Aorta (tissue), 5 donors: ENCODE data around the gene TGFB1. TPM values are rescaled to one million over a fixed set of nuclear protein-coding genes. Genes with fewer than 3 reads are reported as not detected.
A peak's percentile ranks its signal among the peaks of the same experiment; 100 is the strongest.

Experiments used
- ATAC-seq: fragments of 200-7000 bp; cut with Tn5 transposase; one replicate; pipeline ENCODE4 v1.9.1; 2022; ENCODE audit warnings: moderate library complexity; ENCODE audit not compliant: low FRiP score
- DNase-seq, 2 donors: peaks; one replicate each; pipeline ENCODE4 v3.0.0-alpha.2; 2020
- H3K27ac ChIP-seq, 2 donors: one replicate each; pipeline ENCODE4 v1.5.1; 2013; ENCODE audit warnings: low read length in 2 of 2, mild to moderate bottlenecking in 2 of 2, moderate library complexity in 2 of 2, control low read depth in 1 of 2, inconsistent platforms in 1 of 2, low read depth in 1 of 2
- H3K27me3 ChIP-seq, 2 donors: one replicate each; pipeline ENCODE4 v1.6.1; 2013; ENCODE audit warnings: control low read depth in 1 of 2, low read length in 1 of 2, mild to moderate bottlenecking in 1 of 2, moderate library complexity in 1 of 2; ENCODE audit not compliant: insufficient read depth in 2 of 2, control insufficient read depth in 1 of 2
- H3K36me3 ChIP-seq, 2 donors: one replicate each; pipeline ENCODE4 v1.6.1; 2013; ENCODE audit warnings: control low read depth in 1 of 2, low read length in 1 of 2, mild to moderate bottlenecking in 1 of 2; ENCODE audit not compliant: insufficient read depth in 2 of 2, control insufficient read depth in 1 of 2
- H3K4me1 ChIP-seq, 2 donors: one replicate each; pipeline ENCODE4 v1.6.1; 2013; ENCODE audit warnings: low read length in 2 of 2, control low read depth in 1 of 2, mild to moderate bottlenecking in 1 of 2, moderate library complexity in 1 of 2; ENCODE audit not compliant: insufficient read depth in 2 of 2, control insufficient read depth in 1 of 2
- H3K4me3 ChIP-seq, 2 donors: one replicate each; pipeline ENCODE4 v1.5.1; 2013; ENCODE audit warnings: low read length in 2 of 2, control low read depth in 1 of 2, mild to moderate bottlenecking in 1 of 2
- H3K9me3 ChIP-seq: one replicate; pipeline ENCODE4 v1.6.1; 2013; ENCODE audit warnings: mild to moderate bottlenecking, low read length; ENCODE audit not compliant: control insufficient read depth
- WGBS, 2 donors: extraction: QIAGEN DNeasy Blood & Tissue Kit; methylation state at CpG; one replicate each; pipeline ENCODE4 v1.1.7; 2013; 5-methylcytosine and 5-hydroxymethylcytosine counted together
- intact Hi-C, 2 donors: fragments of 100-400 bp; cut with DNase I; formaldehyde crosslinking; loops; one replicate each; pipeline versions ENCODE4 v1.14.2 to v1.15.0; 2022
- polyA plus RNA-seq, 2 donors: library from polyadenylated mRNA; stranded (reverse); fragments of 200-250 nt; gene quantifications; one replicate each; pipeline ENCODE4 v1.2.3, GENCODE V29; 2013
- total RNA-seq, 2 donors: library from RNA; stranded (reverse); fragmentation: NEBNext Ultra II Directional; extraction: Animal tissue kit (Norgen Biotek cat#: 25700); gene quantifications; one replicate each; pipeline ENCODE4 v1.2.1, GENCODE V29; 2021
- donor health status: healthy with polysubstance abuse.
- donor health status: Bipolar disorder and iron deficiency.
- donor health status: DM: no; HTN: no; CAD: no.
- donor health status: DM: no; HTN: no; CAD: no.
- donor health status: DM: yes; HTN: yes; CAD: no.

TGFB1 gene
- total and polyA plus RNA-seq, 4 donors, result 25.4 to 97.5 (median 69.1) TPM

DNA sequence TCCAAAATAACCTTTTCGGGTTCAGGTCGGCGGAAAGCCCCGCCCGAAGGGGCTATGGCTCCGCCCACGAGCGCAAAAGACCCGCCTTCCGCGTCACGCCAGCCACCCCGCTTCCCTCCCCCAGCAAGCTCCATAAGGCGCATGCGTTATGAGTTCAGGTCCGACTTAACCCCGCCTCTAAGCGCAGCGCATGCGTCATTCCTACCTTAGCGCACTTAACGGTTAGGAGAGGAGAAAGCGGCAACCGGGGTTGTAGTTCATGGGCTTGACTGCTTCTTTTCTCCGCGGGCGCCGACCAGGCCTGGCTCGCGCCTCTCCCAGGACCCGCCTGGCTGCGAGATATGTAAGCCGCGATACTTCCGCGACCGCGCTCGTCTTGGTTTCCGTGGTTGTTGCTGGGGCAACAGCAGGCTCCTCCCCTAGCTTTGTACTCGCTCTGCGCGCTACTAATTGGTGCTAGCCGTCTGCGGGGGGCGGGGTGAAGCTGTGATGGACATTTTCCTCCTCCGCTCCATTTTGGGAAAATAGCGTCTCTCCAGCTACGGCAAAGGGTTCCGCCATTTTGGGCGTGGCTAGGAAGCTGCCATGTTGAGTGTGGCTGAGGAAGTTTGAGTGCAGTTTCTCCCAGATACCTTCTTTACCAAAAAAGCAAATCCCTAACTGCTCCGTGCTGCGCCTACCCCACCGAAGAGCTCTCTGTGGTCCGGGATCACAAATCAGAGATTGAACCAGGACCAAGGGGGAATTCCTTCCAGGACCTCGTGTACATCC is 10.2 kb upstream of the TGFB1 start, which contains the start of gene B9D2:
Gene B9D2 (minus strand): TSS at position 397 of the 771 bp plus-strand sequence. CDS start 630 bp downstream, outside the sequence.
- H3K36me3 ChIP-seq, result no peaks in the 10 kb centered on the region
- peak; percentile 99 for DNase-seq
- peak; percentile 98 for ATAC-seq
- WGBS, 2 donors, result 0 to 1% methylated on average over 56 of the region's 56 CpGs
- H3K27ac ChIP-seq, result peak within 1 kb of the TSS in 1 of 2 donors; percentile 93
- intact Hi-C loops, result no loop called here
- H3K9me3 ChIP-seq, result no peaks in the 10 kb centered on the region
- H3K4me1 ChIP-seq, result no peaks in the 10 kb centered on the region
- no peaks in the 10 kb centered on the region for H3K27me3 ChIP-seq
- H3K4me3 ChIP-seq, result peak within 1 kb of the TSS; percentile 29 to 77

- Histone ChIP-seq H3K4me1 (no peaks in the 10 kb centered on the region), H3K27ac (peak overlapping the region in 1 of 2 donors; percentile 41), H3K4me3 (peak overlapping the region in 1 of 2 donors; percentile 18), H3K36me3 (no peaks in the 10 kb centered on the region), H3K27me3 (no peaks in the 10 kb centered on the region), H3K9me3 (no peaks in the 10 kb centered on the region)
- no peak for DNase-seq
- no peak for ATAC-seq
- intact Hi-C loops, result no loop called here
- WGBS, 2 donors, result 44 to 49% methylated on average over 6 of the region's 6 CpGs
Measured at GRCh38 chr19:41363371-41363752, 9.6 kb upstream of the TGFB1 start.

DNA sequence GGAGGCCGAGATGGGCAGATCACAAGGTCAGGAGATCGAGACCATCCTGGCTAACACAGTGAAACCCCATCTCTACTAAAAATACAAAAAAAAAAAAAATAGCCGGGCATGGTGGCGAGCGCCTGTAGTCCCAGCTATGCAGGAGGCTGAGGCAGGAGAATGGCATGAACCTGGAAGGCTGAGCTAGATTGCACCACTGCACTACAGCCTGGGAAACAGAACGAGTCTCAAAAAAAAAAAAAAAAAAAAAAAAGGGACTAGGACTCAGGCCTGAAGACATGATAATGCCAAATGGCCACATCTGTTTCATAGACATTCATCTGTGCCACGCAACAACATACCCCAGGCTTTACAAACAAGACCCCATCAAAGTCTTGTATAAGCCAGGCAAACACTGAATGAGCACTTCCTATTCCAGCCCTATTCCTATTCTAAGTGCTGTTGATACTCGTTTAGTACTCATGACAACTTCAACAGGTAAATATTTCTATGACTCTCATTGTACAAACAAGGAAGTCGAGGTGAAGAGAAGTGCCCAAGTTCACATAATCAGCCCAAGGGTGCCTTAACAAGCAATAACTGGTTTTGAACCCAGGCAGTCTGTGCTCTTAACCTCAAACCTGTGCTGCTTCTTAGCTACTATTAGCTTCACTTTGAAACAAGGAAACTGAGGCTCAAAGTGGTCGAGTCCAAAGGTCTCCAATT is 8.6 kb upstream of the TGFB1 start:
- DNase-seq, result no peak
- Histone ChIP-seq H3K27ac (no peak overlapping the region), H3K9me3 (no peaks in the 10 kb centered on the region), H3K36me3 (no peaks in the 10 kb centered on the region), H3K27me3 (no peaks in the 10 kb centered on the region), H3K4me1 (no peaks in the 10 kb centered on the region), H3K4me3 (no peak overlapping the region)
- 90 to 91% methylated on average over 10 of the region's 10 CpGs for WGBS, 2 donors
- no peak for ATAC-seq
- intact Hi-C loops, result no loop called here

DNA sequence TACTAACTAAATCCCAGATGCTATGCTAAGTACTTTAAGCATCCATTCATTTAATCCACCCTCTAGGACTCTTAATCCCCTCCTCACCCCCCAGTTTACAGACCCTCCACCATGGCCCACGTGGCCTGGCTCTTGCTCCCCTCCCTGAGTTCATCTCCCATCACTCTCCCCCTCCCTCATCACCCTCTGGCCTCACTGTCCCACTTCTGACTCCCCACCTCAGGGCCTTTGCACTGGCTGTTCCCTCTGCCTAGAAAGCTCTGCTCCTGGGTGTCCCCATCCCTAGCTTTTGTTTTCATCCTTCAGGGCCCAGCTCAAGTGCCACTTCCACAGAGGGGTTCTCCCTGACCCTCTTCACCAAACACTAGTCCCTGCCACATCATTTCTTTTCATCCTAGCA is 6.0 kb upstream of the TGFB1 start:
- DNase-seq, result no peak
- H3K36me3 ChIP-seq, result no peaks in the 10 kb centered on the region
- WGBS, 2 donors, result 92 to 100% methylated on average over 1 of the region's 1 CpG
- H3K4me3 ChIP-seq, result no peak overlapping the region
- intact Hi-C loops, result loop anchor here in 1 of 2 donors (5.0 kb wide), 1 partner anchor 37 kb away; no protein-coding TSS in a partner anchor
- no peak overlapping the region for H3K27ac ChIP-seq
- H3K9me3 ChIP-seq, result no peaks in the 10 kb centered on the region
- H3K27me3 ChIP-seq, result no peaks in the 10 kb centered on the region
- no peak for ATAC-seq
- no peaks in the 10 kb centered on the region for H3K4me1 ChIP-seq

DNA sequence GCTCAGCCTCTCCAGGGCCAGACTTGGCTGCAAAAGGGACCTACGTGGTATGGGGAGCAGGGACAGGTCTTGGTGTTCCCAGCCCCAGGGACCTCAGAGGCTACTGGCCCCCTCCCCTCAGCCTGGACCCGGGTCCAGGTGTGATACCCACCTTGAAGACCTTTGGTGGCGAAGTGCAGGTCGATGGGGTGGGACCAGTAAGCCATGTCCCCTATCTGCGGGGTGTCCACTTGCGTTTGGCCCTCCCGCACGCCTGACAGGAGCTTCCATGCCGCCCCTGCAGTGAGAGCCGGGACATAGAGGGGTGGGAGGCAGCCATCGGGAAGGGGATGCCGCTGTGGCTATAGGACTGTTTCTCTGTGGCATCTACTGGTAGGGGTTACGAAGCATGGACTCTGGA is 4.0 kb upstream of the TGFB1 start:
- H3K27ac ChIP-seq, result no peak overlapping the region
- no peaks in the 10 kb centered on the region for H3K4me1 ChIP-seq
- WGBS, 2 donors, result 89 to 91% methylated on average over 13 of the region's 13 CpGs
- H3K4me3 ChIP-seq, result no peak overlapping the region
- DNase-seq, result no peak
- ATAC-seq, result no peak
- H3K9me3 ChIP-seq, result no peaks in the 10 kb centered on the region
- no peaks in the 10 kb centered on the region for H3K27me3 ChIP-seq
- intact Hi-C loops, result loop anchor here in 1 of 2 donors (5.0 kb wide), 1 partner anchor 35 kb away; no protein-coding TSS in a partner anchor
- H3K36me3 ChIP-seq, result no peaks in the 10 kb centered on the region

- Histone ChIP-seq H3K9me3 (no peaks in the 10 kb centered on the region), H3K27ac (no peak overlapping the region), H3K4me1 (no peaks in the 10 kb centered on the region), H3K36me3 (no peaks in the 10 kb centered on the region), H3K4me3 (no peak overlapping the region), H3K27me3 (no peaks in the 10 kb centered on the region)
- 85 to 87% methylated on average over 11 of the region's 11 CpGs for WGBS, 2 donors
- ATAC-seq (no peak), DNase-seq (no peak)
- intact Hi-C loops, result loop anchor here in 1 of 2 donors (5.0 kb wide), 1 partner anchor 35 kb away; no protein-coding TSS in a partner anchor
Measured at GRCh38 chr19:41356984-41357739, 3.4 kb upstream of the TGFB1 start.

GRCh38 chr19:41355802-41356201 is 2.1 kb upstream of the TGFB1 start:
- no peaks in the 10 kb centered on the region for H3K4me1 ChIP-seq
- no peaks in the 10 kb centered on the region for H3K36me3 ChIP-seq
- H3K4me3 ChIP-seq, result no peak overlapping the region
- ATAC-seq (no peak), DNase-seq (no peak)
- 69 to 71% methylated on average over 3 of the region's 3 CpGs for WGBS, 2 donors
- H3K9me3 ChIP-seq, result no peaks in the 10 kb centered on the region
- no peaks in the 10 kb centered on the region for H3K27me3 ChIP-seq
- H3K27ac ChIP-seq, result no peak overlapping the region
- intact Hi-C loops, result loop anchor here in 1 of 2 donors (5.0 kb wide), 1 partner anchor 34 kb away; no protein-coding TSS in a partner anchor

DNA sequence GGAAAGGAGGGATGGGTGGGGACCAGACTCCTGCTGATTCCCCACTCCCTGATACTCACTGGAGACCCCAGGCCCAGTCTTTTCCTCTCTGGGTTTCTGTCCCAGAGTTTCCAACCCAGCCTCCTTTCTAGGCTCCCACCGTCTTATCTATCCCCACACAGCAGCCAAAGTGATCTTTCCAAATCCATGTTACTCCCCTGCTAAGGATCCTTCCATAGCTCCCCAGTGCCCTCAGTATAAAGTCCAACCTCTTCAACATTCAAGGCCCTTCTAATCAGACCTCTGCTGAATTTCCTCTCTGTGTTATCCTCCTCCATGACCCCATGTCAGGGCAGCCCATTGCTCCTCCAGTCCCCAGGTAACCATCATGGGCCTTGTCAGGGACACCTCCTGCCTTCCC is 1.3 kb upstream of the TGFB1 start:
- Histone ChIP-seq H3K4me1 (no peaks in the 10 kb centered on the region), H3K27me3 (no peaks in the 10 kb centered on the region), H3K36me3 (no peaks in the 10 kb centered on the region), H3K4me3 (no peak overlapping the region), H3K27ac (no peak overlapping the region), H3K9me3 (no peaks in the 10 kb centered on the region)
- WGBS, 2 donors, result 88 to 90% methylated on average over 1 of the region's 1 CpG
- intact Hi-C loops, result loop anchor here in 1 of 2 donors (5.0 kb wide), 1 partner anchor 33 kb away; no protein-coding TSS in a partner anchor
- ATAC-seq, result no peak
- no peak for DNase-seq
